Stimulated activated CD4-positive, alpha-beta T cell treated with anti-CD3 and anti-CD28 coated beads, TNF-alpha, amount 100 ng/mL, for 48 hours (primary cell): ENCODE data around the gene HIVEP2.
"Not testable (repeated sequence)": the region's sequence is repeated elsewhere in the genome, so short reads cannot be mapped to it uniquely, and the experiment has no call there.

Source experiments
- DNase-seq, 3 donors: peaks; one replicate each; pipeline ENCODE4 v3.0.0-alpha.2; 2020; ENCODE audit warnings: low read depth in 3 of 3

Gene HIVEP2

GRCh38 chr6:142945049-142945445 lies at the start of gene HIVEP2:
Gene HIVEP2 (minus strand): TSS chr6:142945176. CDS start chr6:142774738, 170,438 bp downstream.
- peak; percentile 74 to 85 (median 82) for DNase-seq

- no peak for DNase-seq
Measured at GRCh38 chr6:142993977-142994376, 49.0 kb upstream of the HIVEP2 start.

GRCh38 chr6:142987490-142987889 lies 42.5 kb upstream of the HIVEP2 start:
- no peak for DNase-seq

- no peak for DNase-seq
Measured at GRCh38 chr6:142985281-142985680, 40.3 kb upstream of the HIVEP2 start.

GRCh38 chr6:142984386-142984785 lies 39.4 kb upstream of the HIVEP2 start:
- DNase-seq, result no peak

- DNase-seq, result no peak
Measured at GRCh38 chr6:142975365-142975764, 30.4 kb upstream of the HIVEP2 start.

- not testable (repeated sequence) for DNase-seq
Measured at GRCh38 chr6:142970941-142971340, 26.0 kb upstream of the HIVEP2 start.

GRCh38 chr6:142968601-142969000 lies 23.6 kb upstream of the HIVEP2 start:
- DNase-seq, result no peak

- no peak for DNase-seq
Measured at GRCh38 chr6:142966294-142966693, 21.3 kb upstream of the HIVEP2 start.

GRCh38 chr6:142965164-142965563 lies 20.2 kb upstream of the HIVEP2 start:
- DNase-seq, result no peak

GRCh38 chr6:142960098-142960497 lies 15.1 kb upstream of the HIVEP2 start:
- no peak for DNase-seq

- no peak for DNase-seq
Measured at GRCh38 chr6:142958343-142958742, 13.4 kb upstream of the HIVEP2 start.

GRCh38 chr6:142956726-142957125 lies 11.8 kb upstream of the HIVEP2 start:
- DNase-seq, result no peak

GRCh38 chr6:142954844-142955243 lies 9.9 kb upstream of the HIVEP2 start:
- DNase-seq, result no peak

GRCh38 chr6:142953373-142954273 lies 8.6 kb upstream of the HIVEP2 start:
- no peak for DNase-seq

GRCh38 chr6:142952614-142953013 lies 7.6 kb upstream of the HIVEP2 start:
- DNase-seq, result no peak

- no peak for DNase-seq
Measured at GRCh38 chr6:142950291-142950690, 5.3 kb upstream of the HIVEP2 start.

GRCh38 chr6:142947714-142948480 lies 2.9 kb upstream of the HIVEP2 start:
- peak in 1 of 3 donors; percentile 20 for DNase-seq

GRCh38 chr6:142946924-142947713 lies 2.1 kb upstream of the HIVEP2 start:
- DNase-seq, result peak; percentile 63 to 69 (median 68)

- DNase-seq, result peak; percentile 85 to 86 (median 86)
Measured at GRCh38 chr6:142946181-142946923, 1.4 kb upstream of the HIVEP2 start.
